Activated gamma-delta T cell (primary cell): Measurements from ENCODE around the gene ACKR2.

Experiments used
- DNase-seq: peaks from one replicate; lab custom pipeline; 2025; lab: John Stamatoyannopoulos, UW

Gene ACKR2

DNA sequence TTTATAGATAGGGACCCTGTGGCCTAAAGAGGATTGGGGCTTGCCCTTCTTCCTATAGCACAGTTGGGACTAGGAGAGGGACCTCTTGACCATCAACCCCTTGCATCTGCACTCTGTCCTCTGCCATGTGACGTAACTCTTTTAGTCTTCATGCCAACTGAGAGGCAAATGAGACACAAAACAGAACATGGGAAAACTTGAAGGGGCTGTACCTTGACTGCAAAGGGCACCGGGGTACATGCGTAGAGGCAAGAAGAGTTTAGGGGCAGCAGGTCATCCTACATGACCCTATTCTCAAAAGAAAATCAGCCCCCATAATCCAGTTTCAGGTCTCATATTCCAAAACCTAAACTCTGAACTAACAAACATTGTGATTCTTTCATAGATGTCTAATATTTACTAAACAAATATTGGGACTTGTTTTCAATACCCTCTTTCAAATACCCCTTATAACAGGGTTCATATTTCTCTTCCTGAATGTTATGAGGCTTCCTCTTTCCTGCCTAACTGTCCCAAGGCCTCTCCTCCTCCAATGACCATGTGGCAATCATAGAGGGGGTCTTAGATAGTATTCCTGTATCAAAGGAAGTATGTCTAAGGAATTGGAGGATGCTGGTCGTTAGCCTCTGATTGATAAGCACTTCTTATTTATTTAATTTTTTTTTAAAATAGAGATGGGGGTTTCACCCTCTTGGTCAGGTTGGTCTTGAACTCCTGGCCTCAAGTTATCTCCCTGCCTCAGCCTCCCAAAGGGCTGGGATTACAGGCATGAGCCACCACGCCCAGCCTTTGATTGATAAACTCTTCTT lies 20.6 kb downstream of the ACKR2 start:
- no peak for DNase-seq

DNA sequence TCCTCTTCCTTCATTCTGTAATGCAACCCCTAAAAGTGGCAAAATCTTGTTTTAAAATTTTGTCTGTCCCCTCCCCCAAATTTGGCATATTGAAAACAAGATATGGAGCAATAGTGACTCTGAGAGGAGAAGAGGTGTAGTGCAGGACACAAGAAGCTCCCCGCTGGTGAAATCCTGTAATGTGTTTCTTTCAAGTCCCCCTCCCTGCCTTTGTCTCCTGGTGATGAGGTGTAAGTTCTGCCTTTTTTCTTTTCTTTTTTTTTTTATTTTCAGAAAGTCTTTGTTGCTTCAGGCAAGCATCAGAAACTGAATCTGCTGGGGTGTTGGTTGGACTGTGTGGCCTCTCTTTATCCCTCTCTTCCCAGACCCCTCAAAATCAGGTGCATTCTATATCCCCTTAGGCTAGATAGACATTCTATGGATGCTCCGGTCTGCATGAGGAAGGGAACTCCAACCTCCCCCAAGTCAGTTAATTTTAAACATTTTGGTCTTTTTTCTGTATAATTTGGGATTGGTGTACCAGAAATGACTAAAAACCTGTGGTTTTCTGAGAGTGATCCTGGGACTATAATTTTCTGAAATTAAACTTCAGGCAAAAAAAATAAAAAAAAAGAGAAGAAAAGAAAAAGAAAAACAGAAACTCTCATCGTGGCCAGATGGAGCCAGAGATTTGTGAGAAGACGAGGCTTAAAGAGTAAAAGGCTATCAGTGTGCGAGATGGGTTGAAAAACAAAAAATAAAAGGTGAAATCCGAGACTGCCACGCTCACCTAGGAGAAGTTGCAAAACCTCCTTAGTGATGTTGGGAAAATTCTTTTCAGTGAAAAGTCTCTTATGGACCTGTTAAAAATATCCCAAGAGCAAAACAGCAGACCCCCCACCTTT lies 21.4 kb downstream of the ACKR2 start:
- DNase-seq = no peak

DNA sequence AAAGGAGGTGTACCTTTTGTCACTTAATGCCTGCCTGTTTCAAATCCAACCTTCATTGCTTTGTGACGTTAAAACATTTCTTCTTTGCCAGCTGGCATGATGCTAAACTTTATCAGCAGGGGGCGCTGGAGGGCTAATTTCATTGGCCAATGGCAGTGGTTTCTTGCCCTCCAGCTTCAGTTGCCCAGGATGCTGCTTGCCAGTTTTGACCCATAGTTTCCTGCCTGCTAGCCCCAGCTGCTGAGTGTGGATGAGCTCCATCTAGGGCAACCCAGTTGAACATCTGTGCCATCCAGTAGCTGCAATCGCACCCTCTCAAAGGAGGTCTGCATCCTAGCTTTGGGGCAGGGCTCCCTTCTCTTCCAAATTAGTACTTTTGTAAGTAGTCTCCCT lies 22.1 kb downstream of the ACKR2 start:
- no peak for DNase-seq

DNA sequence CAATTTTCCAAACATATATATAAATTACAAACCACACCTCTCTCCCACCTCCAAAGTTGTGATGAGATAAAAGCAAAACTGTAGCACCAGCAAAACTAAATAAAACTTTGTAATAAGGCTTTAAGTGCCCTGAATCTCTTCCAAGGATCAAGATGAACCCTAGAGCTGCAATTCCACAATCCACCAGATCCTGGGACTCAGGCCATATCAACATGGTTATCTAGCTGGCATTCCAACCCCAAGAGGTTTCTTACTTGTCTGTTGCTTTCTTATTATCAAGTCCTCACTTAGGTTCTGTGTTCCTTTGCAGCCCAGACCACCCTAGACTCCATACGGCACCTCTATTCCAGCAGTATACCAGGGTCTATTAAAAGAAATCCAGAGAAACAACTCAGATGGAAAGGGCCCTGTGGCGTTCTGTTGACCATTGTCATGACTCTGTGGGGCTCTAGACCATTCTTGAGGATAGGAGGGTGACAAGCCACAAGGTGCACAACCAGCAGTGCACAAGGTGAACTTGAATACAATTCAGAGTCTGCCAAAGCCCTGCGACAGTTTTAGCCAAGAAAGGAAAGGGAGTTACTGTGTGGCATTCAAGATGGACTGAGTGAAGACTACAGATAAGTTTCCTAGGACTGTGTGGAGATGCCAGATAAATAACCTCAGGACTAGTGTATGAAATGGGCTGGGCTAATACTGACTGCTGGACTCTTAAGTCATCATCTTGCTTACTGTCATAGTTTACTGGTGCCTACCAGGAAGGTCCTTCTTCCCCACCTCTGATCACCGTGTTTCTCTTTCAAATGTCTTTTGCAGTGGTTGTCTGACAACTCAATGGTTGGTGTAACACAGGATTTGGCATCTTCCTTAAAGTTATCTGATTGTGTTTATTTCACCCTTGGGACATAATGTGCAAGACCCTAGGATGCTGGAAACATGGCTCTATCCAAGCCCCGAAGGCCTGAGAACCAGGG lies 27.2 kb downstream of the ACKR2 start:
- no peak for DNase-seq

- no peak for DNase-seq
These were observed 29.3 kb downstream of the ACKR2 start for GRCh38 chr3:42838571-42838970.

- no peak for DNase-seq
These were observed 30.4 kb downstream of the ACKR2 start for GRCh38 chr3:42839616-42840015.

DNA sequence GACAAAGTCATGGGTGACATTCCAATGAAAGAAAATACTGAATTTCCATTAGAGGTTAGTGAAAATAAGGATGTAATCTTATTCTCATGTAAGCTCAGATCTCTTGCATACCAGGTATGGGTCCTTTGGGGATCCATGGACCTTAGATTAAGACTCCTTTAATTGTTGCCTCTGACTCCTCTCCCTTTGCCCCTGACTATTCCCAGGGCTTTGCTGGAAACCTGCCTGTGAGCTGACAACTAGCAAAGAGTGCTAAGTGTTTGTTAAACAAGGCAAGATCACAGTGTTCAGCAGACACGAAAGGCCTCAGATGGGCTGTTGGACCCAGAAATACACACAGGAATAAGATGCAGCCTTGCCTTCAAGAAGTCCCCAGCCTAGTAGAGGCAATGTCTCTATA lies 32.1 kb downstream of the ACKR2 start:
- DNase-seq = no peak

GRCh38 chr3:42843713-42844411 lies 34.6 kb downstream of the ACKR2 start:
- DNase-seq = no peak

GRCh38 chr3:42844412-42844713 lies 35.1 kb downstream of the ACKR2 start:
- no peak for DNase-seq

DNA sequence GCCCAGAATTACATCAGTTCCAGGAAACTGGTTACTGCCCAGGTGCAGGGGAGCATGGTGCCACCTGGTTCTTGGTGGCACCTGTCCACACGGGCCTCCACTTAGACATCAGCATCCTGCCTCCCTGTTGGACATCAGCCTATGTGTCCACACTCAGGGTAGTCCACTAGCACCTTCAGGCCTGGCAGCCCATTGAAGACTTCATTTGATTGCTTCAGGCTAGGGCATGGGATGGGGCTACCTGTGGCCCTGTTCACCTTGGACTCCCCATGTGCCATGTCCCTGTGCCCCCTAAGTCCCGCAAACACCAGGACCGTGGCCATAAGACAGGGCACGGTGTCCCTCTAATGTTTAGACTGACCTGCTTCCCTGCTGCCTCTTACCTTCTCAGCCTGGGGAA lies 35.6 kb downstream of the ACKR2 start:
- no peak for DNase-seq

DNA sequence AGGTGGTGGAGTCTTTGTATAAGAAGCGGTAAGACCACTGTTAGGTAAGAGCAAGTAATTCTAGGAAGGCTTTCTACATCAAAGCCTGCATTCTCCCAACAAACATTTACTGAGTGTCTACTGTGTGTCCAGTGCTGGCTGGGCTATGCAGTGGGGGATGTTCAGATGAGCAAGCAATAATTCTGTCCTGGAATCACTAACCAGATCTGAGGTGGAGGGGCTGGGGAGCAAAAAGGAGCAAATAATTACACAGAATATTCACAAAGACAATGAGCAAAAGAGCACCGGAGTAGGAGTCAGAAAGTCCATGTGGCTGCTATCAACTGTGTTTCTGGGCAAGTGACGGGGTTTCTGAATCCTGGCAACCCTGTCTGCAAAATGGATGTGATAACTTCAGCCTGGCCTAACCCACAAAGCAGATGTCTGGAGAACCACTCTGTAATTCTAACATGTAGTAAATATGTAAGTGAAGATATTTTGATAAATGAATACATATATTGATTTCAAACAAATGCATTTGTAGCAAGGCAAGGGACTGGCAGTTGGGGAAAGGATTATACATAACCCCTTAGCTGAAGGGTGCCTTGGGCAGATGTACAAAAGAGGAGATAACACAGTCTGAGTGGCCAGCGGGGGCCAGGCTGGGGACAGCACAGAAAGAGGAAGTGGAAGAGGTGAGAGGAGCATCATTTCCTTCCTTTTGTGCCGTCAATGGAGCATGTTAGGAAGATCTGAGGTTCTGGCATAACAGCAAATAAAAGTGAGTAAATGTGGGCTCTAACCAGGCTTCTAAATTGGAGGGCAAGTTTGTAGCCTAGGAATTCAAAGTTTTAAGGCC lies 37.7 kb downstream of the ACKR2 start:
- no peak for DNase-seq

DNA sequence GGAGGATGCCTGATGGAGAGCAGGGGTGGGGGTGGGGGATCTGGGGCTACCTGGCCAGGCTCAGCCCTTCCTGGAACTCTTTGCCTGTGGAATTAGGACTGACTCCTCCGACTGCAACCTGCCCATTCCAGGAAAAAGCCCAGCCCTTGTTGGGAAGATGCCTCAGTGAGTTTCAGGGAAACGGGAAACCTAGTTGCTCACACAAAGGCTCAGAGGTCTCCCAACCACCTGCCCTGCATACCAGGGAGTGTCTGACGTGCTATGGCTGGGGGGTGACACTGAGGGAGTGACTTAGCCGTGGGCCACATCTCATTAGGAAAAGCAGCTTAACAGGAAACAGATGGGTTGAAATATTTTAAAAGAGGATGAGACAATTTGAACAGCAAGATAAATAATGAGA lies 38.5 kb downstream of the ACKR2 start:
- DNase-seq = no peak

- no peak for DNase-seq
These were observed 39.8 kb downstream of the ACKR2 start for GRCh38 chr3:42849017-42849416.

DNA sequence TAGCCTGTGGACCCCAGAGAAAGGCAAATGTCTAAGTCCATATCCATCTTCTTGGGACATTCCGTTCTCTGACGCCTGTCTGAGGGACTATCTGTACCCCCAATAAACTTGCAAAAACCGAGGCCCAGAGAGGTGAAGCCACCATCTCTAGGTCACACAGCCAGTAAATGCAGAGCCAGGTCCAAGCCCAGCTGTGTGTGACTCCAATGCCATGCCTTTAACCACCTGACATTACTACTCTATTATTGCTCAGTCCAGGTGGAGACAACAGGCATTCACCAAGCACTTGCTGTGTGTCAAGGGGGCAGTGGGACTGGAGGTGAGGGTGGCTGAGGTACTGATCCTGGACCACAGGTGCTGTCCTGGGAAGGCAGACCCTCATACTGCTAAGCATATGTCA lies 41.0 kb downstream of the ACKR2 start:
- DNase-seq = no peak

- no peak for DNase-seq
These were observed 42.1 kb downstream of the ACKR2 start for GRCh38 chr3:42851228-42851834.

- no peak for DNase-seq
These were observed 43.2 kb downstream of the ACKR2 start for GRCh38 chr3:42852441-42852840.

DNA sequence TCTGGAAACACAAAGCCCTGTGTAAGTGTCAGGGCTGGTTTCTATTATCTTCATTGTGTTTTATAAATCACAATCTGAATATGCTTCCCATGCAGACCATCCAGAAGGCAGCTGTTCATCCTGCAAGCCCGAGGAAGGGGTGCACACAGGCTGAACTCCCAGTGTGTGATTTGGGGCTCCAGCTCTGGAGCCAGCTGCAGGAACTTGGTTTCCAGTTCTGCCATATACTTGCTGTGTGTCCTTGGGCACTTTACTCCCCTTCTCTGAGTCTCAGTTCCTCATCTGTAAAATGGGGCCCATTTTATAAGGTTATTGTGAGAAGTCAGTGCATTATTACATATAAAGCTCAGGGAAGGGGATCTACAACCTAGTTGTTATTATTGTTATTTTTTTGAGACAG lies 43.8 kb downstream of the ACKR2 start:
- DNase-seq = no peak

GRCh38 chr3:42853739-42854302 lies 44.6 kb downstream of the ACKR2 start:
- DNase-seq = no peak

- no peak for DNase-seq
These were observed 45.9 kb downstream of the ACKR2 start for GRCh38 chr3:42855219-42855546.
